GM21737 (cell line): ENCODE measurements around the gene PROC.

Experiments
- ATAC-seq: cut with Tn5 transposase; IDR thresholded peaks from one replicate; pipeline ENCODE4 v1.9.1; 2021; ENCODE audit warnings: mild to moderate bottlenecking, moderate library complexity; ENCODE audit not compliant: unreplicated experiment

Gene PROC

DNA sequence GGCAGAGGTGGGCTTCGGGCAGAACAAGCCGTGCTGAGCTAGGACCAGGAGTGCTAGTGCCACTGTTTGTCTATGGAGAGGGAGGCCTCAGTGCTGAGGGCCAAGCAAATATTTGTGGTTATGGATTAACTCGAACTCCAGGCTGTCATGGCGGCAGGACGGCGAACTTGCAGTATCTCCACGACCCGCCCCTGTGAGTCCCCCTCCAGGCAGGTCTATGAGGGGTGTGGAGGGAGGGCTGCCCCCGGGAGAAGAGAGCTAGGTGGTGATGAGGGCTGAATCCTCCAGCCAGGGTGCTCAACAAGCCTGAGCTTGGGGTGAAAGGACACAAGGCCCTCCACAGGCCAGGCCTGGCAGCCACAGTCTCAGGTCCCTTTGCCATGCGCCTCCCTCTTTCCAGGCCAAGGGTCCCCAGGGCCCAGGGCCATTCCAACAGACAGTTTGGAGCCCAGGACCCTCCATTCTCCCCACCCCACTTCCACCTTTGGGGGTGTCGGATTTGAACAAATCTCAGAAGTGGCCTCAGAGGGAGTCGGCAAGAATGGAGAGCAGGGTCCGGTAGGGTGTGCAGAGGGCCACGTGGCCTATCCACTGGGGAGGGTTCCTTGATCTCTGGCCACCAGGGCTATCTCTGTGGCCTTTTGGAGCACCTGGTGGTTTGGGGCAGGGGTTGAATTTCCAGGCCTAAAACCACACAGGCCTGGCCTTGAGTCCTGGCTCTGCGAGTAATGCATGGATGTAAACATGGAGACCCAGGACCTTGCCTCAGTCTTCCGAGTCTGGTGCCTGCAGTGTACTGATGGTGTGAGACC lies at the start of gene PROC:
Gene PROC, plus strand, starts transcription at position 128 of the 812 bp plus-strand sequence. CDS start 1,516 bp downstream, outside the sequence.
- no peak for ATAC-seq

DNA sequence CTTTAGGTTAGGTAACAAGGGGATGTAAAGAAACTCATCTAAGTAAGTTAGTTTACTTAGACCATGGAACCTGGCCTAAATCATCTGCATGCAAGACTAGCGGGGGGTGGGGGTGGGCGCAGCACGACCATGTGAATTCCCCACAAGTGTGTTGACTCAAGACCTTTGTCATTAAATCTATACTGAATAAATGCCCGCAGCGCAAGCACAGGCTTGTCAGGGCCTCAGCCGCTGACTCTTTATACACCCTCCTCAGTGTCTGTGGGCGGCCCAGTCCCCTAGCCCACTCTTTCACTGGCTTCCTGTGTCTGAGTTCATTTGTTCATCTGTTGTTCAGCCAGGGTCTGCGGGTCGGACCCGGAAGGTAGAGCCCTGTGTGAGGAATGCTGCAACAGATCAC lies 48.2 kb upstream of the PROC start:
- ATAC-seq: no peak

DNA sequence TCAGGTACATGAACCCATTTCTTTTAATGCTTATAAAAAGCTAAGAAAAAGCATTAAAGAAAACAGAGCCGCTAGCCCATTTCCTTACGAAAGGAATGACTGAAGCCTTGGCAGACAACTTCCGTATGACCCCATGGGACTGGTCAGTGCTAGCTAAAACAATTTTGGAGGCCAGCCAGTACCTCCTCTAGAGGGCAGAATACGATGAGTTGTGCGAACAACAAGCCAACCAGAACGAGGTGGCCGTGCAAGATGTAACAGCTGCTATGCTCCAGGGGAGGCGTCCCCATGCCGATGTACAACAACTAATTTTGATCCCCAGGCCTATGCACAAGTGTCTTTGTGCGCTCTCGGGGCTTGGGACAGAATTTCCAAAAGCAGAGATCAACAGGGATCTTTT lies 47.2 kb upstream of the PROC start:
- ATAC-seq: no peak

DNA sequence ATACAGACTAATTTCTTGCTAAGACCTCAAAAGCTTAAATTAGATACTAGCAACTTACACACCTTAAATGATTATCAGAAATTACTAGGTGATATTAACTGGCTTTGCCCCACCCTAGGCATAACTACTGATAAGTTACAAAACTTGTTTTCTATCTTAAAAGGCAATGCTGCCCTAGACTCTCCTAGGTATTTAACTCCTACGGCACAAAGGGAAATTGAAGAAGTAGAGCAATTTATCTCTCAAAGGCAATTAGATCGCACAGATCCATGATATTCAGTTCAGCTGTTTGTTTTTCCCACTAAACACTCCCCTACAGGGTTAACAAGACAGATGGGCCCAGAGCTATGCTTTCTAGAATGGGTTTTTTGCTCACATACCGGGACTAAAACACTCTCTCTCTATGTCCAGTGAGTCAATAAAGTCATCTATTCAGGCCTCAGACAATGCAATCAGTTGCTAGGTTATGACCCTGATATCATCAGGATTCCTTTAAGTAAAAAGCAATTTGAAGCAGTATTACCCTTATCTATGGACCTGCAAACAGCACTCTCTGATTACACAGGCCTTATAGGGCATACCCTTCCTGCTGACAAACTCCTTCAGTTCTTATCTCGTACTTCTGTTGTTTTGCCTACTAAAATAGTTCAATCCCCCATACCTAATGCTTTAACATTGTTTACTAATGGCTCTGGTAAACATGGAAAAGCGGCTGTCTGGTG lies 44.7 kb upstream of the PROC start:
- no peak for ATAC-seq

DNA sequence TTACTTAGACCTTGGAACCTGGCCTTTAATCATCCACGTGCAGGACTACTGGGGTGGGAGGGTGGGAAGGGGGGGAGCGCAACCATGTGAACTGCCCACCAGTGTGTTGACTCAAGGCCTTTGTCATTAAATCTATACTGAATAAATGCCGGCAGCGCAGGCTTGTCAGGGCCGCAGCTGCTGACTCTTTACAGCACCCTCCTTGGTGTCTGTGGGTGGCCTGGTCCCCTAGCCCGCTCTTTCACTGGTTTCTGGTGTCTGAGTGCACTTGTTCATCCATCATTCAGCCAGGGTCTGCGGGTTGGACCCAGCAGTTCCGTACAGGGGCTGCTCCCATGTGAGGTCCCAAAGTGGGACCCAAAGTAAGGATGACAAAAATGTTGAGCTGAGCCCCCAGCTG lies 42.0 kb upstream of the PROC start:
- ATAC-seq: no peak

DNA sequence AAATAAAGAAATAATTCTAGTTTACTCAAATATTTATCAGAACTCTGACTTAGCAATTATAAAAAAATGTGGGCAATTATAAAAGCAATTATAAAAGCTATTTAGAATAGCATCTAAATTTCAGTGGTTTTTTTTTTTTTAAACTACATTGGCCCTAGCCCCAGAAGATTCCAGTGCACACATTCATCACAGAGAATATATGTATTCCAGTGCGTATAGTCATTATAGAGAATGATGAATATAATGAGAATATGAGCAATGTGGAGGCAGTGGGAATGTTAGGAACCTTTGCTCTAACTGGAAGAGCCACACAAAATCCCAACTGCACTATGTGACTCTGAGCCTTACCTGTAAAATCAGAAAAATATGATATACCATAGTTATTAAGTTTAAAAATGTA lies 41.0 kb upstream of the PROC start:
- ATAC-seq: no peak

DNA sequence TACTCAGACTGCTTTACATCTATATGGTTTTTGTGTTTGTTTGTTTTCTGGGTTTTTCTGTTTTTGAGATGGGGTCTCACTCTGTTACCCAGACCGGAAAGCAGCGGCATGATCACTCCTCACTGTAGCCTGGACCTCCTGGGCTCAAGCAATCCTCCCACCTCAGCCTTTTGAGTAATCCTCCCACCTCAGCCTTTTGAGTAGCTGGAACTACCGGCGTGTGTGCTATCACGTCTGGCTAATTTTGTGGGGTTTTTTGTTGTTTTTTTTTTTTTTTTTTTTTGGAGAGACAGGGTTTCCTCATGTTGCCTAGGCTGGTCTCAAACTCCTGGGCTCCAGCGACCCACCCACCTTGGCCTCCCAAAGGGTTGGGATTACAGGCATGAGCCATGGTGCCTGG lies 39.5 kb upstream of the PROC start:
- ATAC-seq: no peak

DNA sequence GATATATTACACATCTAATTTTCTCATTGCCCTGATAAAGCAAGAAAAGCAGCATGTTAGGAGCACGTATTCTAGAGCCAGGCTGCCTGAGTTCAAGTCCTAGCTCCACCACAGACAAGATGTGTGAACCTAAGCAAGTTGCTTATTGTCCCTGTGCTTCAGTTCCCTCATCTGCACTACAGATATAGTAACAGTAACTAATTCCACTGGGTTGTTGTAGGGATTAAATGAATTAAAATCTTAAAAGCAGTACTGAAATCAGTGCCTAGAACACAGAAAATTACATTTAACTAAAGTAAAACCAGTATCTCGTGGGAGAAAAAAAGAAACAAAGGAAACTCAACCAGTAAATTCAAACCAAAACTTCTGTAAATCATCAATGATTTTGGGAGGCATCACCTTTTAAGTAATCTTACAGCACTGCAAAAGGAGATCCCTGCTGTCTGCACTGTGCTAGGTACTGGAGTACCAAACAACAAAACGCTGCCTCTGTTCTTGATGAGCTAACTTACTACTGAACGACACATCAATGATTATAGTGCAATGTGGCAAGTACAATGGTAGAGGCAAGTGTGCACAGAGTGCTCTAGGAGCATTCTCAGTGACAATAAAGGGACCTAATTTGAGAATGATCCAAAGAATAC lies 38.4 kb upstream of the PROC start:
- ATAC-seq: peak; percentile 50

DNA sequence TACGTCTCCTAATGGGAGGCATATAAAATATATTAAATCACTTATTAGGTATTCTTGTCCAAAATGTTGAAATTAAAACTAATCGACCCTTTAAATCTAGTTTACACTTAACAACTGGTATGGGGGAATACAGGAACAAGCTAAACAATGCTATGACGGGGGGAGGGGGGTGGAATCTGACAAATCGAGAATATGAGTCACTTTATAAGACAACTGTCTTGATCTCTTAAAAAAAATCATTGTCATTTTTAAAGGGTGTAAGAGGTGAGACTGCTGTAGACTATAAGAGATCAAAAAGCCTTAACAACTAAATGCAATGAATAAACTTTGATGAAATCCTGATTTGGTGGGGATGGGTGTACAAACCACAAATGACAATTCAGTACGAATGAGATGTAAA lies 36.5 kb upstream of the PROC start:
- ATAC-seq: no peak

DNA sequence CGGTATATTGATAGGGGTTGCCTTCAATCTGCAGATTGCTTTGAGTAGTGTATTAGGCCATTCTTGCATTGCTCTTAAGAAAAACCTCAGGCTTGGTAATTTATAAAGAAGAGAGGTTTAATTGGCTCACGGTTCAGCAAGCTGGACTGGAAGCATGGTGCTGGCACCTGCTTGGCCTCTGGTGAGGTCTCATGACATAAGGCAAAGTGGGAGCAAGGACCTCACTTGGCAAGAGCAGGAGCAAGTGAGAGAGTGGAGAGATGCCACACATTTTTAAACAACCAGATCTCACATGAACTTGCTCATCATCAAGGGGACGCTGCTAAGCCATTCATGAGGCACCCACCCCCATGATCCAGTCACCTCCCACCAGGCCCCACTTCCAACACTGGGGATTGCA lies 35.4 kb upstream of the PROC start:
- ATAC-seq: no peak

DNA sequence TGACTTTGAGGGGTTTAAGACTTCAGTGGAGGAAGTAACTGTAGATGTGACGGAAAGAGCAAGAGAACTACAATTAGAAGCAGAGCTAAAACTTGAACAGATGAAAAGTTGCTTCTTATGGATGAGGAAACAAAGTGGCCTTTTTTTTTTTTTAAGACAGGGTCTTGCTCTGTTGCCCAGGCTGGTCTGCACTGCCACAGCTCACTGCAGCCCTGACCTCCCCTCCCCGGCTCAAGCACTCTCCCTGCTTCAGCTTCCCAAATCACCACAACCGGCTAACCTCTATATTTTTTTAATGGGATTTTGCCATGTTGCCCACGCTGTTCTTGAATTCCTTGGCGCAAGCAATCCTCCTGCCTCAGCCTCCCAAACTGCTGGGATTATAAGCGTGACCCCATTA lies 33.7 kb upstream of the PROC start:
- no peak for ATAC-seq

DNA sequence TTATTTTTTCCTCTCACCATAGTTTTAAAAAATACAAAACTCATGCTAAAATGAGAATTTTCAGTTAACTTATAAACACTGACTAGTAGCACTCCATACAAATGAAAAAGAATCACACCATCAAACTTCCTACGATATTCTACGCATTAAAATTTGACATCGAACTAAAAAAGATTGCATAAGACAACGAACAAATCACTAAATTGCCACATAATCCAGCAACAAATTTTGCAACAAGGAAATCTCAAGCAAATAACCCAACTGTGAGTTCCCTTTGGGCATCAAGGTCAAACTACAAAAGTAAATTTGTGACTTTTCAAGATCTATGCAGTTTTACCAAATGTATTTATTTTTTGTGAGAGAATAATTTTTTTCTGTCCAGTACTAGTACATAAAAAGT lies 32.0 kb upstream of the PROC start:
- ATAC-seq: no peak

DNA sequence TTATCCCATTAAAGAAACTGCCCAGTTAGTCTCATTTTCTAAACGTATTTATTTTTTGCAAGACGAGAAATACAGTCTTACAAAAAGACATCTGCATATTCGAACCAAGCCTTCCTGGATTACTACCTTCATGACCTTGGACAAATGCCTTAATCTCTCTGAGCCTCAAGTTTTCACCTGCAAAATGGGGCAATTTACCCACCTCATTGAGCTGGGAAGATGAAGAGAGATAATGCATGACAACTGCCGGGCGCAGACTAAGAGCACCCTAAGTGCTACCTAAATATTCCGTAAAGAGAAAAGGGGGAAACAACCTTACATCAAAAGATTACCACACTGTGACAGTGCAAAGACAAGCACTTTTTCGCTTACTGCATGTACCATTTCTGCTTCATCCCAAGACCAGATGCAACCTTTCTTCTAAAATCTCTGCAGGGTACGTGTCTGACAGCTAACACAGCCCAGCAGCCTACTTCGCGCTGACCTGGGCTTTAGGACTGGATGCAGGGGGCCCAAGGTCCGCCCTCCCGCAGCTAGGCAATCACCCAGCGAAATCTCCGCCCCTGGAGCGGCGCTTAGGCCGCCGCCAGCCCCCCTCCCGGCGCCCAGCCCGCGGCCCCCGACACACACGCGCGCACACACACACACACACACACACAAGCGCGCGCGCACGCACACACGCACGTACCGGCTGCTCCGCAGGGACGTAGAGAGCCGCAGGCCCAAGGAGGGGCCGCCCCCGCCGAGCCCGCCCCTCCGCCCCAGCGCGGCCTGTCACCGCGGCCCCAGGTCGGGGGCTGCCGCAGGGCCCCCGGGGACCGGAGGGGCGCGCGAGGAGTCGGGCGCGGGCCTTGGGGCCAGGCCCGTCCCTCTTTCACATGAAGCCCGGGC lies 31.2 kb upstream of the PROC start:
- ATAC-seq: peak; percentile 56

DNA sequence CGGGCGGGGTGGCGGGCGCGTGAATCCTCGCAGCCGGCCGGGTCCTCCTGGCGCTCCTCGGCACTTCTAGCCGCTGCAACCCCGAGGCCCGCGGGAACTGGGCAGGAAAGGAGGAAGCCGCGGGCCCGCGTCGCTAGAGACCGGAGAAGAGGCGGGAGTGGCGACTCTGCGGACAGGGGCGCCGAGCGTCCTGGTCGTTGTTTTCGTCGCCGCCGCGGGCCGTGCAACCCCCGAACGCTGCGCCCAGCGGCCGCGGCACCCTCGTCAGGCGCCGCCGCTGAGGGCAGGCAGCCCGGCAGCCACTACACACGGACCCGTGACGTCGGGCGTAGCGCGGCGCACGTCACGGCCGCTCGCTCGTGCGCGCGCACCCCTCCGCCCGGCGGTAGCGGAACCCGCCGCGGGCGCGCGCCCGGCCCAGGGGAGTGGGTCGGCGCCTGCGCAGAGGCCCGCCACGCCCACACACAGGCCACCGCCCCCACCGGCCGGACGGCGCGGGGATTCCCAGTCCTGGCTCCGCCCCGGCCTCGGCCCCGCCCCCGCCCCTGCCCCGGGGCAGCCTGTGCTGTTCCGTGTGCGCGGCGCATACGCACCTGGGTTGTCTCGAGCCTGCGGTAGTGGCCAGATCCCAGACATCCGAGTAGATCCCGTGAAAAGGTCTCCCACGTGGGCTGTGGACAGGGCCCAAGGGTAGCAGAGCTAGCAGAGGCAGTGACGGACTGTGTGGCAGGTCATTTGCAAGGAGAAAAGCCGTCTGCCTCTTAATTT lies 30.4 kb upstream of the PROC start, which contains the start of gene MAP3K2:
Gene MAP3K2, minus strand, starts transcription at position 321 of the 768 bp plus-strand sequence. CDS start 44,846 bp downstream, outside the sequence.
- ATAC-seq: peak; percentile 77

DNA sequence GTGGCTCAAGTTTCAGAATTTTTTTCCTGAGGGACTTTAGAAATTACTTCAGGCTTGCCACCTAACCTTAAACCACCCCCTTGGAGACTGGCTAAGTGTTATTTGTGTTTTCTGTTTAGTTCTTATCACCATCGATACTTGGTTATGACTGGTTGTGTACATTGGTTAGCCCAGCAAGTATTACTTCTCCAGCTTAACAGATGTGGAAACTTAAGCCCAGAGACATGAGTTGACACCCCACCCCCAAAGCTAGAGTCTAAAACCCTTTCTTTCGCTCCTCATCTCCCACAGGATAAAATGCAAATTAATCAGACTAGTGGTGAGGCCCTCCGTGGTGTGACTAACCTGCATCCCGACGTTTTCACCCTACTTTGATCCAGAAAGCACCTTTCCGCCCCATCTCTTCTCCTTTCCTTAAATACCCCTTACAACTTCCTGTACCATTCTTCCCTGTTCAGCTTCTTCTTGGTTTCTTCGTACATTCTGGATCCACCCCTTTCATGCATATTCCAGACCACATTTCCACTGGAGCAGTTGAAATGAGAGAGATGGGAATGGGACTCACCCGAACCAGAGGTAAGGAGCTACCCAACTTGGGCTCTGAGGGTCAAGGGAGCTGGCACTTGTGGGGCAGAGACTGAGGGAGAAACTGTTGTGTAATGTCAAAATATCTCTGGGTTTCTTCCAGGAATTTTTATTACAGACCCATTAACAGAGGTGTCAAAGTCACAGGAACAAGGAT lies 29.6 kb upstream of the PROC start:
- ATAC-seq: peak; percentile 6

DNA sequence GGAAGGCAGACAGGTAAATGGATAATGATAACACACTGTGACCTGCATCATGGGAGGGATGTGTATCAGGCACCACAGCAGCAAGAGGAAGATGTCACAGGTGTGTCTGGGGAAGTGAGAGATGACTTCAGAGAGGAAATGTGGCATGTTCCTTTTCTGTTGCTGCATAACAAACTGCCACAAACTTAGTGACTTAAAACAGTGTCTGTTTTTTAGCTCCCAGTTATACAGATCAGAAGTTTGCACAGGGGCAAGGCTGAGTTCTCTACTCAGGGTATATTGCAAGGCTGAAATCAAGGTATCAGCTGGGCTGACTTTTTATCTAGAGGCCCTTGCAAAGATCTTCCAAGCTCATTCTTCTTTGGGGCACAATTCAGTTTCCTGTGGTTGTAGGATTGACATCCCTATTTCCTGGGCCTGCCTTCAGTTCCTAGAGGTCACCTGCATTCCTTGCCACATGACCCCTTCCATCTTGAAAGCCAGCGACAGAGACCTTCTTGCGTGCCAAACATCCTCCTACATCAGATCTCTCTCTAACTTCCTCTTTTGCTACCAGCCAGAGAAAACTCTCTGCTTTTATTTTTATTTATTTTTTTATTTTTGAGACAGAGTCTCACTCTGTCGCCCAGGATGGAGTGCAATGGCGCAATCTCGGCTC lies 28.3 kb upstream of the PROC start:
- no peak for ATAC-seq

DNA sequence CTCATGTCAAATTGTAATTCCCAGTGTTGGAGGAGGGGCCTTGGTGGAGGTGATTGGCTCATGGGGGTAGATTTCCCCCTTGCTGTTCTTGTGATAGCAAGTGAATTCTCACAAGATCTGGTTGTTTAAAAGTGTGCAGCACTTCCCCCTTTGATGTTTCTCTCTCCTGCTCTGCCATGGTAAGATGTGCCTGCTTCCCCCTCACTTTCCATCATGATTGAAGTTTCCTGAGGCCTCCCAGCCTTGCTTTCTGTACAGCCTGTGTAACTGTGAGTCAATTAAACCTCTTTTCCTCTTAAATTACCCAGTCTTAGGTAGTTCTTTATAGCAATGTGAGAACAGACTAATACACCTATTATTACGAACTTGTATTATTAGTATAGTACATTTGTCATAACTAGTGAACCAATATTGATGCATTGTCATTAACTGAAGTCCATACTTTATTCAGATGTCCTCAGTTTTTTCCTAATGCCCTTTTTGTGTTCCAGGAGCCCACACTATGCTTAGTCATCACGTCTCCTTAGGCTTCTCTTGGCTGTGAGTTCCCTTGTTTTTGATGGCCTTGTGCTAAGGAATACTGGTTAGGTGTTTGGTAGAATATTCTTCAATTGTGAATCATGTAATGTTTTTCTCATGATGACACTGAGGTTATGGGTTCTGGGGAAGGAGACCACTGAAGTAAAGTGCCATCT lies 25.9 kb upstream of the PROC start:
- no peak for ATAC-seq
